Fibroblast of pulmonary artery (primary cell): ENCODE results near the gene RNF208.

Experiments used
- DNase-seq: peaks from one replicate; pipeline ENCODE4 v3.0.0-alpha.2; 2010; ENCODE audit warnings: low read depth
- H3K4me3 ChIP-seq: replicated peaks from 2 replicates; pipeline ENCODE4 v1.5.1; 2011; ENCODE audit warnings: low read depth, mild to moderate bottlenecking, control low read depth, low read length, moderate library complexity
- CTCF ChIP-seq: IDR thresholded peaks from 2 replicates; pipeline ENCODE4 v1.5.1; 2011; ENCODE audit warnings: mild to moderate bottlenecking, control low read depth, low read length, inconsistent platforms; ENCODE audit errors: missing control alignments

The RNF208 gene

GRCh38 chr9:137175345-137175961 is 46.6 kb downstream of the RNF208 start:
- peak; percentile 10 for TF ChIP-seq CTCF
- H3K4me3 ChIP-seq, result no peak overlapping the region
- DNase-seq, result no peak

- TF ChIP-seq CTCF, result no peak
- no peak for DNase-seq
- H3K4me3 ChIP-seq, result no peak overlapping the region
These were observed 47.2 kb downstream of the RNF208 start for GRCh38 chr9:137174722-137175293.

- no peak for TF ChIP-seq CTCF
- no peak for DNase-seq
- H3K4me3 ChIP-seq, result no peak overlapping the region
These were observed 48.0 kb downstream of the RNF208 start for GRCh38 chr9:137173796-137174664.

- DNase-seq, result no peak
- no peak overlapping the region for H3K4me3 ChIP-seq
- no peak for TF ChIP-seq CTCF
These were observed 48.9 kb downstream of the RNF208 start for GRCh38 chr9:137172901-137173795.

GRCh38 chr9:137171149-137171900 is 50.7 kb downstream of the RNF208 start:
- no peak for TF ChIP-seq CTCF
- no peak for DNase-seq
- no peak overlapping the region for H3K4me3 ChIP-seq
